Testis (tissue), 2 donors: ENCODE data around the gene NRG2.

ENCODE experiments used
- CTCF ChIP-seq, 3 experiments: fragments of 450-650 bp in 2 of 3; fragments of 200-600 bp in 1 of 3; sonication (generic) in 1 of 3; IDR thresholded peaks; one replicate each; pipeline ENCODE4 v1.5.1; 2016 to 2019; ENCODE audit warnings: antibody characterized with exemption in 3 of 3, mild to moderate bottlenecking in 2 of 3, moderate library complexity in 1 of 3
- POLR2A ChIP-seq: fragments of 450-650 bp; IDR thresholded peaks from one replicate; pipeline ENCODE4 v1.6.1; 2017; ENCODE audit warnings: antibody characterized with exemption, mild to moderate bottlenecking, moderate library complexity

GRCh38 chr5:139979943-139980342 is 63.2 kb downstream of the NRG2 start:
- no peak for TF ChIP-seq CTCF (IDR thresholded peaks at IDR 0.05)
- no peak for TF ChIP-seq POLR2A
